ENCODE results near the gene PCGF3.

DNA sequence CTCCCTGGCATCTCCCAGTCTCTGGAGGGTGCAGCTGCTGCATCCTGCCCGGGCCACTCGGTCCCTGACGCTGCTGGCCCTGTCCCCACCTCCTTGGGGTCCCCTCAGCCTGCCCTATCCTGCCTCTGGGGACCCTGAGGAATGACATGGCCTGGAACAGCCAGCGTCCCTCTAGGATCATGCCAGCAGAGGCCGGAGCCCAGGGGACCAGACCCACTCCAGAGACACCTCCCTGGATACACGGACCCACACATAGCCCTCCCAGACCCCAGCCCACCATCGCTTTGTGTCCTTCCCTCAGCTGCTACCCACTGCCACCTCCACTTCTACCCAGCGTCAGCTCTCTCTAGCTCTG is 84.8 kb downstream of the PCGF3 start:
- TF ChIP-seq, protein P1, sequence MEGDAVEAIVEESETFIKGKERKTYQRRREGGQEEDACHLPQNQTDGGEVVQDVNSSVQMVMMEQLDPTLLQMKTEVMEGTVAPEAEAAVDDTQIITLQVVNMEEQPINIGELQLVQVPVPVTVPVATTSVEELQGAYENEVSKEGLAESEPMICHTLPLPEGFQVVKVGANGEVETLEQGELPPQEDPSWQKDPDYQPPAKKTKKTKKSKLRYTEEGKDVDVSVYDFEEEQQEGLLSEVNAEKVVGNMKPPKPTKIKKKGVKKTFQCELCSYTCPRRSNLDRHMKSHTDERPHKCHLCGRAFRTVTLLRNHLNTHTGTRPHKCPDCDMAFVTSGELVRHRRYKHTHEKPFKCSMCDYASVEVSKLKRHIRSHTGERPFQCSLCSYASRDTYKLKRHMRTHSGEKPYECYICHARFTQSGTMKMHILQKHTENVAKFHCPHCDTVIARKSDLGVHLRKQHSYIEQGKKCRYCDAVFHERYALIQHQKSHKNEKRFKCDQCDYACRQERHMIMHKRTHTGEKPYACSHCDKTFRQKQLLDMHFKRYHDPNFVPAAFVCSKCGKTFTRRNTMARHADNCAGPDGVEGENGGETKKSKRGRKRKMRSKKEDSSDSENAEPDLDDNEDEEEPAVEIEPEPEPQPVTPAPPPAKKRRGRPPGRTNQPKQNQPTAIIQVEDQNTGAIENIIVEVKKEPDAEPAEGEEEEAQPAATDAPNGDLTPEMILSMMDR (IDR thresholded peaks at IDR 0.05) = no peak
- no peak for TF ChIP-seq POLR2A (IDR thresholded peaks at IDR 0.05)

Measured in prostate gland (tissue), 2 donors.